ENCODE data around the gene LILRA1.
"Not testable (repeated sequence)": the region's sequence is repeated elsewhere in the genome, so short reads cannot be mapped to it uniquely, and the experiment has no call there.

Gene LILRA1

GRCh38 chr19:54627912-54628311 lies 34.5 kb downstream of the LILRA1 start:
- not testable (repeated sequence) for DNase-seq

DNA sequence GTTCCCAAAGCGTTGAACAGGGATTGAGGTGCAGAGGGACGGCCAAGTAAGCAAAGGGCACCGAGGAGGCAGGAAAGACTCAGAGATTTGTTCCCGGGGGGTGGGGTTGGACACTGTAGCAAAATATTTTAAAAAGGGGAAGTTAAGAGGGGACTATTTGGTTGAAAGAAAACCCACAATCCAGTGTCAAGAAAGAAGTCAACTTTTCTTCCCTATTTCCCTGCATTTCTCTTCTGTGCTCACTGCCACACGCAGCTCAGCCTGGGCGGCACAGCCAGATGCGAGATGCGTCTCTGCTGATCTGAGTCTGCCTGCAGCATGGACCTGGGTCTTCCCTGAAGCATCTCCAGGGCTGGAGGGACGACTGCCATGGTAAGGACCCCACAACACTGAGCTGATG lies 36.8 kb downstream of the LILRA1 start, which contains the start of gene LILRB1:
Gene LILRB1 (plus strand): TSS at position 223 of the 400 bp plus-strand sequence. CDS start 590 bp downstream, outside the sequence.
- DNase-seq, result not testable (repeated sequence)

- no peak for DNase-seq
These were observed 37.4 kb downstream of the LILRA1 start for GRCh38 chr19:54630782-54631181.

DNA sequence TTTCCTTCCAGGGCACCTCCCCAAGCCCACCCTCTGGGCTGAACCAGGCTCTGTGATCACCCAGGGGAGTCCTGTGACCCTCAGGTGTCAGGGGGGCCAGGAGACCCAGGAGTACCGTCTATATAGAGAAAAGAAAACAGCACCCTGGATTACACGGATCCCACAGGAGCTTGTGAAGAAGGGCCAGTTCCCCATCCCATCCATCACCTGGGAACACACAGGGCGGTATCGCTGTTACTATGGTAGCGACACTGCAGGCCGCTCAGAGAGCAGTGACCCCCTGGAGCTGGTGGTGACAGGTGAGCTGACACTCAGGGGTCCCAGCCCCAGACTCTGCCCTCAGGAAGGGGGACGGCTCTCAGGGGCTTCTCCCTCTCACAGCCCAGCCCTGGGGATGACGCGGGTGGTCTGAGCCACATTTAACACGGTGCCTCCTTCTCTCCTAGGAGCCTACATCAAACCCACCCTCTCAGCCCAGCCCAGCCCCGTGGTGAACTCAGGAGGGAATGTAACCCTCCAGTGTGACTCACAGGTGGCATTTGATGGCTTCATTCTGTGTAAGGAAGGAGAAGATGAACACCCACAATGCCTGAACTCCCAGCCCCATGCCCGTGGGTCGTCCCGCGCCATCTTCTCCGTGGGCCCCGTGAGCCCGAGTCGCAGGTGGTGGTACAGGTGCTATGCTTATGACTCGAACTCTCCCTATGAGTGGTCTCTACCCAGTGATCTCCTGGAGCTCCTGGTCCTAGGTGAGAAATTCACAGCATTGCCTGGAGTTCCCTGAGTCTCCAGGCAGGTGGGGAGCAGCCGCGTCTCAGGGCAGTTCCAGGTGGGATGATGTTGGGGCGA lies 38.3 kb downstream of the LILRA1 start:
- not testable (repeated sequence) for DNase-seq

DNA sequence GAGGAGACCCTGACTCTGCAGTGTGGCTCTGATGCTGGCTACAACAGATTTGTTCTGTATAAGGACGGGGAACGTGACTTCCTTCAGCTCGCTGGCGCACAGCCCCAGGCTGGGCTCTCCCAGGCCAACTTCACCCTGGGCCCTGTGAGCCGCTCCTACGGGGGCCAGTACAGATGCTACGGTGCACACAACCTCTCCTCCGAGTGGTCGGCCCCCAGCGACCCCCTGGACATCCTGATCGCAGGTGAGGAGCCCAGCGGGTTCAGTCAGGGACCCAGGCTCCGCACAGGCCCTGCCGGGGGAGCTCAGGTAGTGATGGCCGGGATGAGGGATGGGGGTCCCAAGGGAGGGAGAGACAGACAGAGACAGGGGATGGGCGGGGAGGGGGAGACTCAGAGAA lies 39.1 kb downstream of the LILRA1 start:
- not testable (repeated sequence) for DNase-seq

DNA sequence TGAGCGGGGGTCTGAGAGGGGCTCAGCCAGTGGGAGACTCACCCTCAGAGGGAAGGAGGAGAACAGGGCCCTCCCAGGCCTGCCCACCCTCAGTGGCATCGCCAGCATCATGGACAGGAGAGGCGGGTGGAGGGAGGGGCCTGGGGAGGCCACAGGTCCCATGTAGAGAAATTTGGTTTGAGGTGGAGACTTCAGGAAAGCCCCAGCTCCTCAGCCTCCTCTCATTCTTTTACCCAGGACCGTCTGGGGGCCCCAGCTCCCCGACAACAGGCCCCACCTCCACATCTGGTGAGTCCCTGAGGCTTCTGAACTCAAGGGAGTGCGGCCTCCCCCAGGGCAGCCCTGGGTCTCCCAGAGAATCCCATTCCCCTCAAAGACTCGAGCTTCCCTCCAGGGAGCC lies 40.0 kb downstream of the LILRA1 start:
- no peak for DNase-seq

- not testable (repeated sequence) for DNase-seq
These were observed 42.6 kb downstream of the LILRA1 start for GRCh38 chr19:54636081-54636480.

- no peak for DNase-seq
These were observed 45.3 kb downstream of the LILRA1 start for GRCh38 chr19:54638683-54639082.

DNA sequence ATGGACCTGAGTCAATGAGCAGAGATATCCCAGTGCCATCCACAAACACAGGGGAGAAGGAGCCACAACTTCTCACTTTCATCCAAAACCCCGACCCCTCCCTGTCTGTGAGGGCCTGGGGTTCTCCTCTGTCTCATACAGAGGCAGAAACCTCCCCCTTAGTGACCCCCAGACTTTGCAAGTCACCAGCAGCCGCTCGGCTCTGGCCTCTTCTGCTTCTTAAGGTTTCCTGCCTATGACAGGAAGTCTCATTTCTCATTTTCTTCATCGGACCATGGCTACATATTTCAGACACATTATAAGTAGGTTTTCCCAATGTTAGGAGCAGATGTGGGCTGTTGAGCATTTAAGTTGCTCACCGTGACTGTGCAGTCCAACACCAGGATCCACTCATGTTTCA lies 49.5 kb downstream of the LILRA1 start:
- DNase-seq, result not testable (repeated sequence)

DNA sequence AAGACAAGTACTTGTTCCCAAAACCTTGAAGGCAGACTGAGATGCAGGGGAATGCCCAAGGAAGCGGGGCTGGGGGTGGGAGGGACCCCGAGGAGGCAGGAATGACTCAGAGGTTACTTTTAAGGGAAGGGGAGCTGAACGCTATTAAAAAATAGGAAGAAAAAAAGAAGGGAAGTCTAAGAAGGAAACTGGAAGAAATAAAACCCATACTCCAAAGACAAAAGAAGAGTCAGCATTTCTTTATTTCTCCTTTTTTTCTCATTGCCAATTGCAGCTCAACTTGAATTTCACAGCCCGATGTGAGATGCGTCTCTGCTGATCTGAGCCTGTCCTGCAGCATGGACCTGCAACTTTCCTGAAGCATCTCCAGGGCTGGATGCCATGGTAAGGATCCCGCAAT lies 50.2 kb downstream of the LILRA1 start:
- DNase-seq, result not testable (repeated sequence)

DNA sequence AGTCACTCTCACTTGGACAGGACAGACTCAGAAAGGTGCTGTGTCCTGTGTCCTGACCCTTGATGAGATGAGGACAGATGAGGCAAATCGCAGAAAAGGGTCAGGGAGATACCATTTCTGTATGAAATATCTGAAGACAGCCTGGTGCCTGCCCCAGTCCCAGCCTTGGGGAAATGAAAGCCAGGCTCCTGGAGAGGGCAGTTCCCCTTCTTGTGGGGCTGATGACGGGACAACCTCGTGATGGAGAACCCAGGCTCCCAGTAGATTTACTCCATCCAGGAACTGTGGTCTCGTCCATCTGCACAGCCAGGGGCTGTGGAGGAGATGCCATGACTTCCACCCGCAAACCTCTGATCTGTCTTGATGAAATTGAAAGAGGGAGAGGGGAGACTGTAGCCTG lies 50.6 kb downstream of the LILRA1 start:
- no peak for DNase-seq

GRCh38 chr19:54646331-54646841 lies 53.0 kb downstream of the LILRA1 start:
- DNase-seq, result no peak

- no peak for DNase-seq
These were observed 54.7 kb downstream of the LILRA1 start for GRCh38 chr19:54648129-54648528.

GRCh38 chr19:54650108-54650655 lies 56.8 kb downstream of the LILRA1 start:
- no peak for DNase-seq
